Kidney (tissue), 14 donors: ENCODE data around the gene SLC39A12. TPM values are rescaled to one million over a fixed set of nuclear protein-coding genes. Genes with fewer than 3 reads are reported as not detected.

Experiments
- DNase-seq, 5 donors: peaks; one replicate each; pipeline ENCODE4 v3.0.0-alpha.2; 2013 to 2020
- FAIRE-seq: peaks from 2 replicates; lab custom pipeline; 2012; peaks lifted over from hg19 to GRCh38; lab: Jason Lieb, UNC
- H3K27ac ChIP-seq, 2 donors: one replicate each; pipeline ENCODE4 v1.7.0; 2013; ENCODE audit warnings: low read depth in 2 of 2, low read length in 2 of 2, inconsistent platforms in 1 of 2
- H3K27me3 ChIP-seq: one replicate; pipeline ENCODE4 v1.7.1; 2013; ENCODE audit warnings: low read length, inconsistent platforms; ENCODE audit not compliant: control insufficient read depth, insufficient read depth
- H3K36me3 ChIP-seq, 3 donors: one replicate each; pipeline versions ENCODE4 v1.7.0 to v1.7.1; 2013; ENCODE audit warnings: low read length in 3 of 3, control low read depth in 1 of 3, inconsistent platforms in 1 of 3; ENCODE audit not compliant: insufficient read depth in 3 of 3, control insufficient read depth in 2 of 3
- H3K4me1 ChIP-seq, 3 donors: one replicate each; pipeline versions ENCODE4 v1.7.0 to v1.7.1; 2013; ENCODE audit warnings: low read length in 3 of 3, inconsistent platforms in 1 of 3, low read depth in 1 of 3; ENCODE audit not compliant: control insufficient read depth in 2 of 3, insufficient read depth in 2 of 3
- H3K4me3 ChIP-seq, 3 donors: one replicate each; pipeline versions ENCODE4 v1.7.0 to v1.8.1; 2013; ENCODE audit warnings: low read length in 3 of 3, control low read depth in 1 of 3, inconsistent platforms in 1 of 3
- H3K9ac ChIP-seq, 3 donors: one replicate each; pipeline versions ENCODE4 v1.7.0 to v1.7.1; 2013; ENCODE audit warnings: low read length in 3 of 3, control low read depth in 1 of 3, inconsistent platforms in 1 of 3
- H3K9me3 ChIP-seq, 3 donors: one replicate each; pipeline versions ENCODE4 v1.7.0 to v1.7.1; 2013; ENCODE audit warnings: low read length in 3 of 3, control low read depth in 1 of 3, inconsistent platforms in 1 of 3; ENCODE audit not compliant: control insufficient read depth in 2 of 3, insufficient read depth in 1 of 3
- CTCF ChIP-seq: IDR thresholded peaks from 3 replicates; pipeline ENCODE4 v1.5.1; 2012; ENCODE audit warnings: mild to moderate bottlenecking, moderate library complexity, borderline replicate concordance; ENCODE audit not compliant: insufficient read depth; ENCODE audit errors: extremely low read depth
- intact Hi-C: fragments of 100-400 bp; cut with DNase I; formaldehyde crosslinking; loops from one replicate; pipeline ENCODE4 v1.11.1; 2022
- polyA plus RNA-seq: library from polyadenylated mRNA; stranded (reverse); fragments of 350-450 nt; fragmentation: Illumina TruSeq; extraction: RNeasy Lipid Tissue Mini Kit (QIAGEN cat#74804); gene quantifications from one replicate; pipeline ENCODE4 v1.2.3, GENCODE V29; 2014; ENCODE audit warnings: low read depth, low replicate concordance; ENCODE audit not compliant: insufficient read depth
- total RNA-seq: library from RNA; stranded (reverse); fragmentation: NEBNext Ultra II Directional; extraction: Animal tissue kit (Norgen Biotek cat#: 25700); gene quantifications from one replicate; pipeline ENCODE4 v1.2.1, GENCODE V29; 2021
- donor health status: control.
- donor health status: control.
- donor health status: control.
- donor health status: control.
- donor health status: control.
- donor health status: DM: yes; HTN: yes; CAD: no.
- donor health status: Normal renal cell carcinoma (clear cell type).

The SLC39A12 gene
- total and polyA plus RNA-seq, 2 donors from 2014 or later: 0.16 TPM; not detected in 1

- H3K4me3 ChIP-seq: no peak overlapping the region
- H3K27ac ChIP-seq: no peak overlapping the region
- H3K4me1 ChIP-seq: no peaks in the 10 kb centered on the region
- no peaks in the 10 kb centered on the region for H3K27me3 ChIP-seq
- no peak for TF ChIP-seq CTCF
- H3K36me3 ChIP-seq: no peaks in the 10 kb centered on the region
- intact Hi-C loops: no loop called here
- H3K9me3 ChIP-seq: no peaks in the 10 kb centered on the region
- no peak overlapping the region for H3K9ac ChIP-seq
- no peak for DNase-seq
- FAIRE-seq: no peak
Measured at GRCh38 chr10:18071591-18071990, 119.9 kb downstream of the SLC39A12 start.

DNA sequence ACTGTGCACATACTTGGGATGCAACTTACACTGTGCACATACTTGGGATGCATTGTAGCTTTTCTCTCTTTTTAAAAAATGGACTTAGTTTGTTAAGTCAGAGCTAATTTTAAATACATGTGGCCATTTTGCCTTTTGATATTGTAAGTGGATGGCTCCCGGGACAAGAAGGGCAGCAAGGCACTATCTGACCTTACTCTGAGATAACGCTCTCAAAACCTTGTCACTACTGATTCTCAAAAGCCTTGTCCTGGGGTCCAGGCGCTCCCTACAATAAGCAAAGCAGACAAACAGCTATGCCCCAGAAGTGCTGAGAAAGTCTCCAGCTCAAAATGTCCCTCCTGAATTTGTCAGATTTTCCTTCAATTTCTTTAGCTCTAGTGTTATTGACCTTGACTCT lies 121.6 kb downstream of the SLC39A12 start:
- Histone ChIP-seq H3K9me3 (no peaks in the 10 kb centered on the region), H3K27me3 (no peaks in the 10 kb centered on the region), H3K4me3 (no peak overlapping the region), H3K4me1 (no peaks in the 10 kb centered on the region), H3K9ac (no peak overlapping the region), H3K36me3 (no peaks in the 10 kb centered on the region), H3K27ac (no peak overlapping the region)
- no peak for DNase-seq
- no peak for FAIRE-seq
- TF ChIP-seq CTCF: no peak
- intact Hi-C loops: no loop called here

- Histone ChIP-seq H3K27ac (no peak overlapping the region), H3K4me3 (no peak overlapping the region), H3K27me3 (no peaks in the 10 kb centered on the region), H3K9ac (no peak overlapping the region), H3K9me3 (no peaks in the 10 kb centered on the region), H3K4me1 (no peaks in the 10 kb centered on the region), H3K36me3 (no peaks in the 10 kb centered on the region)
- FAIRE-seq: no peak
- DNase-seq: no peak
- TF ChIP-seq CTCF: no peak
- intact Hi-C loops: no loop called here
Measured at GRCh38 chr10:18075881-18076280, 124.2 kb downstream of the SLC39A12 start.

- FAIRE-seq (no peak), DNase-seq (no peak)
- Histone ChIP-seq H3K4me3 (no peak overlapping the region), H3K9me3 (no peaks in the 10 kb centered on the region), H3K27ac (no peak overlapping the region), H3K27me3 (no peaks in the 10 kb centered on the region), H3K9ac (no peak overlapping the region), H3K4me1 (no peaks in the 10 kb centered on the region), H3K36me3 (no peaks in the 10 kb centered on the region)
- TF ChIP-seq CTCF: no peak
- intact Hi-C loops: no loop called here
Measured at GRCh38 chr10:18079665-18080295, 128.1 kb downstream of the SLC39A12 start.
